Neutrophil (primary cell): ENCODE data around the gene PTPRJ.
A peak's percentile ranks its signal among the peaks of the same experiment; 100 is the strongest.

Source experiments
- H3K27ac ChIP-seq: fragments of 200-600 bp; sonication (generic); 2 replicates; pipeline ENCODE4 v1.5.1; 2016; ENCODE audit warnings: mild to moderate bottlenecking, moderate library complexity
- H3K27me3 ChIP-seq: fragments of 200-600 bp; sonication (generic); 2 replicates; pipeline ENCODE4 v1.6.0; 2016; ENCODE audit warnings: mild to moderate bottlenecking
- H3K36me3 ChIP-seq: fragments of 200-600 bp; sonication (generic); 2 replicates; pipeline ENCODE4 v1.5.1; 2017
- H3K4me1 ChIP-seq, 2 experiments: fragments of 200-600 bp in 1 of 2; sonication (generic) in 1 of 2; 1 replicate in 1 of 2; 2 replicates in 1 of 2; pipeline versions ENCODE4 v1.5.1 to v1.6.1; 2013 to 2016; ENCODE audit warnings: low read depth in 1 of 2, low read length in 1 of 2, mild to moderate bottlenecking in 1 of 2, moderate library complexity in 1 of 2; ENCODE audit not compliant: control insufficient read depth in 1 of 2, insufficient read depth in 1 of 2
- H3K4me3 ChIP-seq, 2 experiments: fragments of 200-600 bp in 1 of 2; sonication (generic) in 1 of 2; 1 replicate in 1 of 2; 2 replicates in 1 of 2; pipeline ENCODE4 v1.5.1; 2013 to 2016; ENCODE audit warnings: low read depth in 1 of 2, low read length in 1 of 2, mild to moderate bottlenecking in 1 of 2, moderate library complexity in 1 of 2
- H3K9me3 ChIP-seq: fragments of 200-600 bp; sonication (generic); 2 replicates; pipeline ENCODE4 v1.5.1; 2016
- TF ChIP-seq, protein P1 (sequence below): fragments of 200-600 bp; sonication (generic); IDR thresholded peaks from 2 replicates; pipeline ENCODE4 v1.5.1; 2016; ENCODE audit warnings: antibody characterized with exemption

PTPRJ gene

GRCh38 chr11:47983464-47984397 is 3.4 kb downstream of the PTPRJ start:
- TF ChIP-seq, protein P1, sequence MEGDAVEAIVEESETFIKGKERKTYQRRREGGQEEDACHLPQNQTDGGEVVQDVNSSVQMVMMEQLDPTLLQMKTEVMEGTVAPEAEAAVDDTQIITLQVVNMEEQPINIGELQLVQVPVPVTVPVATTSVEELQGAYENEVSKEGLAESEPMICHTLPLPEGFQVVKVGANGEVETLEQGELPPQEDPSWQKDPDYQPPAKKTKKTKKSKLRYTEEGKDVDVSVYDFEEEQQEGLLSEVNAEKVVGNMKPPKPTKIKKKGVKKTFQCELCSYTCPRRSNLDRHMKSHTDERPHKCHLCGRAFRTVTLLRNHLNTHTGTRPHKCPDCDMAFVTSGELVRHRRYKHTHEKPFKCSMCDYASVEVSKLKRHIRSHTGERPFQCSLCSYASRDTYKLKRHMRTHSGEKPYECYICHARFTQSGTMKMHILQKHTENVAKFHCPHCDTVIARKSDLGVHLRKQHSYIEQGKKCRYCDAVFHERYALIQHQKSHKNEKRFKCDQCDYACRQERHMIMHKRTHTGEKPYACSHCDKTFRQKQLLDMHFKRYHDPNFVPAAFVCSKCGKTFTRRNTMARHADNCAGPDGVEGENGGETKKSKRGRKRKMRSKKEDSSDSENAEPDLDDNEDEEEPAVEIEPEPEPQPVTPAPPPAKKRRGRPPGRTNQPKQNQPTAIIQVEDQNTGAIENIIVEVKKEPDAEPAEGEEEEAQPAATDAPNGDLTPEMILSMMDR, result no peak
- Histone ChIP-seq H3K4me1 (peaks cover 86 to 87% of the 10 kb centered on the region in 2 experiments), H3K4me3 (peak overlapping the region; percentile 69 to 93), H3K27ac (peak overlapping the region; percentile 92), H3K9me3 (no peaks in the 10 kb centered on the region), H3K27me3 (no peaks in the 10 kb centered on the region), H3K36me3 (no peaks in the 10 kb centered on the region)

- no peaks in the 10 kb centered on the region for H3K9me3 ChIP-seq
- peak overlapping the region; percentile 92 for H3K27ac ChIP-seq
- no peak overlapping the region for H3K4me3 ChIP-seq
- H3K4me1 ChIP-seq, result peaks cover 96% of the 10 kb centered on the region in 2 experiments
- no peaks in the 10 kb centered on the region for H3K36me3 ChIP-seq
- no peaks in the 10 kb centered on the region for H3K27me3 ChIP-seq
- TF ChIP-seq, protein P1, result no peak
Measured at GRCh38 chr11:47986219-47986618, 5.9 kb downstream of the PTPRJ start.

DNA sequence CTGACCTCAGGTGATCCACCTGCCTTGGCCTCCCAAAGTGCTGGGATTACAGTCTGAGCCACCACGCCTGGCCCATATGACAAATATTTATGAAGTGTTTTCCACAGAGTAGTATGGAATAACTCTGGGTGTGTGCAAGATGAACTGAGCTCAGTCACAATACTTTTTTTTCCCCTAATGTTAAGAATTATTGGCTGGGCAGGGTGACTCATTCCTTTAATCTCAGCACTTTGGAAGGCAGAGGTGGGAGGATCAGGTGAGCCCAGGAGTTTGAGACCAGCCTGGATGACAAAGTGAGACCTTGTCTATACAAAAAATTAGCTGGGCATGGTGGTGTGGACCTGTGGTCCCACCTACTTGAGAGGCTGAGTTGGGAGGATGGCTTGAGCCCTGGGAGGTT is 6.4 kb downstream of the PTPRJ start:
- Histone ChIP-seq H3K4me3 (no peak overlapping the region), H3K27me3 (no peaks in the 10 kb centered on the region), H3K9me3 (no peaks in the 10 kb centered on the region), H3K4me1 (peaks cover 98 to 100% of the 10 kb centered on the region in 2 experiments), H3K36me3 (no peaks in the 10 kb centered on the region), H3K27ac (peak overlapping the region; percentile 92)
- TF ChIP-seq, protein P1, result no peak

DNA sequence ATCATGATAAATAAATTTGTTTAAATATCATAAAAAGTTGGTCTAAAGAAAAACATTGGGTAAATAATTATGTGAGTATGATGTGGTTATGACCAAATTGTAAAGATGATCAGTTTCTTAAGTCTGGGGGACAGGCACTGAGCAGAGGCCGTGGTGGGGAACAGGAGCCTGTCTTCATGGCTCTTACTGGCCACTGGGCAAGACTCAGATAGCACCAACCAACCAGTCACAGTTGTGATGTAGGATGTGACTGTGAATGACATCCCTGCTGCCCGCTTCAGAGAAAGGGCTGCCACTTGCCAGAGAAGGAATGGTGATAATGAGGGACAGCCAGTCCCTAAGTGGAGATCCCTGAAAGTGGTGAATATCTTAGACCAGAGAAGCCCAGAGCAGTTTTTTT is 7.0 kb downstream of the PTPRJ start:
- TF ChIP-seq, protein P1, result no peak
- no peaks in the 10 kb centered on the region for H3K27me3 ChIP-seq
- H3K4me1 ChIP-seq, result peaks cover 98 to 100% of the 10 kb centered on the region in 2 experiments
- H3K9me3 ChIP-seq, result no peaks in the 10 kb centered on the region
- peak overlapping the region; percentile 25 to 39 for H3K4me3 ChIP-seq
- no peaks in the 10 kb centered on the region for H3K36me3 ChIP-seq
- H3K27ac ChIP-seq, result peak overlapping the region; percentile 92

GRCh38 chr11:47987781-47988180 is 7.4 kb downstream of the PTPRJ start:
- Histone ChIP-seq H3K9me3 (no peaks in the 10 kb centered on the region), H3K4me3 (peak overlapping the region; percentile 25 to 39), H3K4me1 (peaks cover 98 to 100% of the 10 kb centered on the region in 2 experiments), H3K36me3 (no peaks in the 10 kb centered on the region), H3K27me3 (no peaks in the 10 kb centered on the region), H3K27ac (peak overlapping the region; percentile 92)
- TF ChIP-seq, protein P1, result no peak
